HepG2 (cell line): ENCODE results near the gene IL17RC.

Experiments
- CENPT ChIP-seq: sonication (generic); formaldehyde crosslinking; IDR thresholded peaks from 2 replicates; pipeline ENCODE4 v1.8.0; 2022; ENCODE audit warnings: low read depth, mild to moderate bottlenecking, moderate library complexity, missing genetic modification reagents
- EP300 ChIP-seq, 3 experiments: sonication (generic) in 1 of 3; formaldehyde crosslinking in 1 of 3; IDR thresholded peaks; 2 replicates each; pipeline versions ENCODE4 v1.5.1 to v1.6.1; 2011 to 2020; ENCODE audit warnings: low read depth in 2 of 3, low read length in 2 of 3, borderline replicate concordance in 1 of 3, improper control_type of control experiment in 1 of 3, mild to moderate bottlenecking in 1 of 3, missing genetic modification reagents in 1 of 3, moderate library complexity in 1 of 3
- POLR2A ChIP-seq, 2 experiments: IDR thresholded peaks; 2 replicates each; pipeline ENCODE4 v1.6.1; 2011; ENCODE audit warnings: low read depth in 2 of 2, low read length in 2 of 2, mild to moderate bottlenecking in 1 of 2, moderate library complexity in 1 of 2; ENCODE audit not compliant: insufficient read depth in 1 of 2
- STAT6 ChIP-seq: sonication (generic); formaldehyde crosslinking; IDR thresholded peaks from 2 replicates; pipeline ENCODE4 v1.4.0; 2020; ENCODE audit warnings: missing genetic modification reagents, mild to moderate bottlenecking, borderline replicate concordance
- ZHX1 ChIP-seq: sonication (generic); formaldehyde crosslinking; IDR thresholded peaks from 2 replicates; pipeline ENCODE4 v1.8.1; 2022; ENCODE audit warnings: low read depth, mild to moderate bottlenecking, missing genetic modification reagents
- ZMAT5 ChIP-seq: sonication (generic); formaldehyde crosslinking; IDR thresholded peaks from 2 replicates; pipeline ENCODE4 v1.5.0; 2020; ENCODE audit warnings: mild to moderate bottlenecking, low read depth, missing genetic modification reagents, borderline replicate concordance
- TF ChIP-seq, protein P1 (sequence below): sonication (generic); formaldehyde crosslinking; IDR thresholded peaks from 2 replicates; pipeline ENCODE4 v1.8.0; 2022; ENCODE audit warnings: mild to moderate bottlenecking, missing genetic modification reagents, moderate library complexity

DNA sequence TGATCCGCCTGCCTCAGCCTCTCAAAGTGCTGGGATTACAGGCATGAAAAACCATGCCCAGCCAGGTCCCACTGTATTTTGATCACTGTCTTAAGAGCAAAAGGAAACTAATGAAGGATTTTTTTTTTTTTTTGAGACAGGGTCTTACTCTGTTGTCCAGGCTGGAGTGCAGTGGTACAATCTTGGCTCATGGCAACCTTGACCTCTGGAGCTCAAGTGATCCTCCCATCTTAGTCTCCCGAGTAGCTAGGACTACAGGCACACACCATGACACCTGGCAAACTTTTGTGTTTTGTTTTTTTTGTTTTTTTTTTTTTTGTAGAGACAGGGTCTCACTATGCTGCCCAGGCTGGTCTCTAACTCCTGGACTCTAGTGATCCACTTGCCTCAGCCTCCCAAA, 63.4 kb downstream of the IL17RC start:
- TF ChIP-seq CENPT (CRISPR knock-in tag) (no peak), STAT6 (CRISPR knock-in tag) (no peak), EP300 (IDR thresholded peaks at IDR 0.05; ENCODE audit: low read depth in 2 of 2, low read length in 2 of 2) (no peak), EP300 (CRISPR knock-in tag; IDR thresholded peaks at IDR 0.05; ENCODE audit: borderline replicate concordance) (no peak), ZHX1 (no peak), ZMAT5 (CRISPR knock-in tag) (no peak), POLR2A (IDR thresholded peaks at IDR 0.05; ENCODE audit: insufficient read depth in 1 of 2, low read depth in 2 of 2, low read length in 2 of 2) (no peak)
- TF ChIP-seq, protein P1, sequence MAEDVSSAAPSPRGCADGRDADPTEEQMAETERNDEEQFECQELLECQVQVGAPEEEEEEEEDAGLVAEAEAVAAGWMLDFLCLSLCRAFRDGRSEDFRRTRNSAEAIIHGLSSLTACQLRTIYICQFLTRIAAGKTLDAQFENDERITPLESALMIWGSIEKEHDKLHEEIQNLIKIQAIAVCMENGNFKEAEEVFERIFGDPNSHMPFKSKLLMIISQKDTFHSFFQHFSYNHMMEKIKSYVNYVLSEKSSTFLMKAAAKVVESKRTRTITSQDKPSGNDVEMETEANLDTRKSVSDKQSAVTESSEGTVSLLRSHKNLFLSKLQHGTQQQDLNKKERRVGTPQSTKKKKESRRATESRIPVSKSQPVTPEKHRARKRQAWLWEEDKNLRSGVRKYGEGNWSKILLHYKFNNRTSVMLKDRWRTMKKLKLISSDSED: no peak
